Panc1 (cell line): Measurements from ENCODE around the gene TIGD6. TPM values are rescaled to one million over a fixed set of nuclear protein-coding genes. Genes with fewer than 3 reads are reported as not detected.

ENCODE experiments used
- ATAC-seq: fragments of 200-7000 bp; cut with Tn5 transposase; 2 replicates; pipeline ENCODE4 v1.9.1; 2020; ENCODE audit warnings: mild to moderate bottlenecking, moderate library complexity
- BruUV-seq: library from RNA; stranded (reverse); fragments of 400-500 nt; replicated peaks from 2 replicates; lab custom pipeline; 2021; lab: Mats Ljungman, UMichigan
- CTCF ChIA-PET: fragments of 300-600 bp; sonication (Branson Sonifier 250); formaldehyde crosslinking; loops from one replicate; lab custom pipeline; 2022; ENCODE audit warnings: antibody characterized with exemption; lab: Charles Lee
- POLR2A ChIA-PET: fragments of 300-600 bp; sonication (Branson Sonifier 250); formaldehyde crosslinking; loops from one replicate; lab custom pipeline; 2022; ENCODE audit warnings: antibody characterized with exemption; lab: Charles Lee
- DNase-seq: peaks from one replicate; pipeline ENCODE4 v3.0.0-alpha.2; 2010; ENCODE audit warnings: low read depth, low spot score
- H3K27ac ChIP-seq: 2 replicates; pipeline ENCODE4 v1.5.1; 2011; ENCODE audit warnings: mild to moderate bottlenecking, low read length, inconsistent platforms
- H3K27me3 ChIP-seq: fragments of 200-500 bp; sonication (Bioruptor generic); 2 replicates; pipeline ENCODE4 v1.6.0; 2014; ENCODE audit warnings: low read length, inconsistent platforms; ENCODE audit not compliant: control insufficient read depth, insufficient read depth
- H3K36me3 ChIP-seq: fragments of 200-500 bp; sonication (Bioruptor generic); 2 replicates; pipeline ENCODE4 v1.5.1; 2014; ENCODE audit warnings: inconsistent platforms, mild to moderate bottlenecking, low read length, moderate library complexity; ENCODE audit not compliant: control insufficient read depth, insufficient read depth
- H3K4me1 ChIP-seq: 2 replicates; pipeline ENCODE4 v1.5.1; 2011; ENCODE audit warnings: inconsistent platforms, mild to moderate bottlenecking, low read length, moderate library complexity; ENCODE audit not compliant: control insufficient read depth, insufficient read depth
- H3K4me3 ChIP-seq, 2 experiments: 2 replicates each; pipeline ENCODE4 v1.5.1; 2011 to 2012; ENCODE audit warnings: low read depth in 2 of 2, low read length in 2 of 2, mild to moderate bottlenecking in 2 of 2, inconsistent platforms in 1 of 2, moderate library complexity in 1 of 2
- H3K9me3 ChIP-seq: fragments of 200-500 bp; sonication (Bioruptor generic); 2 replicates; pipeline ENCODE4 v1.5.1; 2014; ENCODE audit warnings: low read depth, mild to moderate bottlenecking, inconsistent platforms, low read length, moderate library complexity; ENCODE audit not compliant: control insufficient read depth, insufficient read depth
- POLR2AphosphoS5 ChIP-seq: IDR thresholded peaks from 2 replicates; pipeline ENCODE4 v1.6.1; 2012; ENCODE audit warnings: mild to moderate bottlenecking, low read depth, low read length, moderate library complexity
- SIN3A ChIP-seq: IDR thresholded peaks from 2 replicates; pipeline ENCODE4 v1.6.1; 2012; ENCODE audit warnings: low read depth, mild to moderate bottlenecking, low read length, moderate library complexity, borderline replicate concordance; ENCODE audit not compliant: insufficient read depth
- TCF7L2 ChIP-seq: IDR thresholded peaks from 2 replicates; pipeline ENCODE4 v1.6.1; 2011; ENCODE audit warnings: mild to moderate bottlenecking, low read depth, low read length, inconsistent platforms
- in situ Hi-C: cut with HindIII; loops from 2 replicates; pipeline ENCODE4 v1.10.0; 2016; ENCODE audit warnings: low sequenced_read_pairs, low pct_unique_long_range_greater_than_20kb
- intact Hi-C: fragments of 100-400 bp; cut with micrococcal nuclease; formaldehyde crosslinking; loops from one replicate; pipeline ENCODE4 v1.10.0; 2022; ENCODE audit not compliant: unreplicated experiment
- total RNA-seq: library from RNA; stranded (reverse); gene quantifications from one replicate; pipeline ENCODE4 v1.2.1, GENCODE V29; 2021; ENCODE audit not compliant: unreplicated experiment
- TF ChIP-seq, protein P1 (sequence below): fragments of 450-650 bp; IDR thresholded peaks from 2 replicates; pipeline ENCODE4 v1.5.1; 2017; ENCODE audit warnings: mild to moderate bottlenecking
- TF ChIP-seq, protein P2 (sequence below), 2 experiments: IDR thresholded peaks; 2 replicates each; pipeline ENCODE4 v1.6.1; 2011 to 2012; ENCODE audit warnings: low read depth in 2 of 2, control low read depth in 1 of 2, low read length in 1 of 2, mild to moderate bottlenecking in 1 of 2, moderate library complexity in 1 of 2; ENCODE audit not compliant: insufficient read depth in 1 of 2

Gene TIGD6
- total RNA-seq, 1 experiment from 2014 or later: 7.1 TPM

DNA sequence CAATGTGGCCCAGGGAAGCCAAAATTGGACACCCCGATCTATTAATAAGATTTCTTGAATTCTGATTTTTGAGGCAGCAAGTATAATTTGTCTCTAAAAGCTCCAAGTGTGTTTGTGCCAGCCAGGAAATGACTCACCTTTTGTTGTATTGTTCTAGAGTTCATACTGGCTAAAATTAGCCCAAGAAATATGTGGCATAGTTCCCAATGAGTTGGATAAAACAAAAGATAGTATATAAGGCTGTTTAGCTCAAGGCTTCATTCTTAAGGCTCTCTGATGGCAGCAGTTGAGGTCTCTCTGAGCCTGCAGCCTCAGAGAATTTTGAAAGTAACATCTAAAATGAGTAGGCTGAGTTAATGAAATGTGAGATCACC lies 21.7 kb upstream of the TIGD6 start:
- in situ Hi-C loops (no loop called here), intact Hi-C loops (no loop called here)
- CTCF ChIA-PET: interaction anchor here (1.4 kb wide), 1 partner anchor 189 kb away, joined by 3 read pairs; no protein-coding TSS in a partner anchor
- DNase-seq (peak; percentile 78), ATAC-seq (peak; percentile 61; the same call in 1 of the 2 replicates)
- Histone ChIP-seq H3K4me1 (peaks cover 17% of the 10 kb centered on the region), H3K4me3 (peak overlapping the region in 1 of 2 experiments; percentile 19; a peak in 1 of 4 replicates), H3K36me3 (peaks cover 61% of the 10 kb centered on the region), H3K27ac (no peak overlapping the region), H3K9me3 (no peaks in the 10 kb centered on the region), H3K27me3 (no peaks in the 10 kb centered on the region)
- TF ChIP-seq TCF7L2: no peak
- TF ChIP-seq, protein P1, sequence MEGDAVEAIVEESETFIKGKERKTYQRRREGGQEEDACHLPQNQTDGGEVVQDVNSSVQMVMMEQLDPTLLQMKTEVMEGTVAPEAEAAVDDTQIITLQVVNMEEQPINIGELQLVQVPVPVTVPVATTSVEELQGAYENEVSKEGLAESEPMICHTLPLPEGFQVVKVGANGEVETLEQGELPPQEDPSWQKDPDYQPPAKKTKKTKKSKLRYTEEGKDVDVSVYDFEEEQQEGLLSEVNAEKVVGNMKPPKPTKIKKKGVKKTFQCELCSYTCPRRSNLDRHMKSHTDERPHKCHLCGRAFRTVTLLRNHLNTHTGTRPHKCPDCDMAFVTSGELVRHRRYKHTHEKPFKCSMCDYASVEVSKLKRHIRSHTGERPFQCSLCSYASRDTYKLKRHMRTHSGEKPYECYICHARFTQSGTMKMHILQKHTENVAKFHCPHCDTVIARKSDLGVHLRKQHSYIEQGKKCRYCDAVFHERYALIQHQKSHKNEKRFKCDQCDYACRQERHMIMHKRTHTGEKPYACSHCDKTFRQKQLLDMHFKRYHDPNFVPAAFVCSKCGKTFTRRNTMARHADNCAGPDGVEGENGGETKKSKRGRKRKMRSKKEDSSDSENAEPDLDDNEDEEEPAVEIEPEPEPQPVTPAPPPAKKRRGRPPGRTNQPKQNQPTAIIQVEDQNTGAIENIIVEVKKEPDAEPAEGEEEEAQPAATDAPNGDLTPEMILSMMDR: no peak
- TF ChIP-seq, protein P2, sequence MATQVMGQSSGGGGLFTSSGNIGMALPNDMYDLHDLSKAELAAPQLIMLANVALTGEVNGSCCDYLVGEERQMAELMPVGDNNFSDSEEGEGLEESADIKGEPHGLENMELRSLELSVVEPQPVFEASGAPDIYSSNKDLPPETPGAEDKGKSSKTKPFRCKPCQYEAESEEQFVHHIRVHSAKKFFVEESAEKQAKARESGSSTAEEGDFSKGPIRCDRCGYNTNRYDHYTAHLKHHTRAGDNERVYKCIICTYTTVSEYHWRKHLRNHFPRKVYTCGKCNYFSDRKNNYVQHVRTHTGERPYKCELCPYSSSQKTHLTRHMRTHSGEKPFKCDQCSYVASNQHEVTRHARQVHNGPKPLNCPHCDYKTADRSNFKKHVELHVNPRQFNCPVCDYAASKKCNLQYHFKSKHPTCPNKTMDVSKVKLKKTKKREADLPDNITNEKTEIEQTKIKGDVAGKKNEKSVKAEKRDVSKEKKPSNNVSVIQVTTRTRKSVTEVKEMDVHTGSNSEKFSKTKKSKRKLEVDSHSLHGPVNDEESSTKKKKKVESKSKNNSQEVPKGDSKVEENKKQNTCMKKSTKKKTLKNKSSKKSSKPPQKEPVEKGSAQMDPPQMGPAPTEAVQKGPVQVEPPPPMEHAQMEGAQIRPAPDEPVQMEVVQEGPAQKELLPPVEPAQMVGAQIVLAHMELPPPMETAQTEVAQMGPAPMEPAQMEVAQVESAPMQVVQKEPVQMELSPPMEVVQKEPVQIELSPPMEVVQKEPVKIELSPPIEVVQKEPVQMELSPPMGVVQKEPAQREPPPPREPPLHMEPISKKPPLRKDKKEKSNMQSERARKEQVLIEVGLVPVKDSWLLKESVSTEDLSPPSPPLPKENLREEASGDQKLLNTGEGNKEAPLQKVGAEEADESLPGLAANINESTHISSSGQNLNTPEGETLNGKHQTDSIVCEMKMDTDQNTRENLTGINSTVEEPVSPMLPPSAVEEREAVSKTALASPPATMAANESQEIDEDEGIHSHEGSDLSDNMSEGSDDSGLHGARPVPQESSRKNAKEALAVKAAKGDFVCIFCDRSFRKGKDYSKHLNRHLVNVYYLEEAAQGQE (IDR thresholded peaks at IDR 0.05; ENCODE audit: insufficient read depth in 1 of 2, low read depth in 2 of 2, low read length in 1 of 2): no peak
- no peak for TF ChIP-seq SIN3A
- TF ChIP-seq POLR2AphosphoS5: no peak
- no TSS peak for BruUV-seq
- POLR2A ChIA-PET: no interaction called here

DNA sequence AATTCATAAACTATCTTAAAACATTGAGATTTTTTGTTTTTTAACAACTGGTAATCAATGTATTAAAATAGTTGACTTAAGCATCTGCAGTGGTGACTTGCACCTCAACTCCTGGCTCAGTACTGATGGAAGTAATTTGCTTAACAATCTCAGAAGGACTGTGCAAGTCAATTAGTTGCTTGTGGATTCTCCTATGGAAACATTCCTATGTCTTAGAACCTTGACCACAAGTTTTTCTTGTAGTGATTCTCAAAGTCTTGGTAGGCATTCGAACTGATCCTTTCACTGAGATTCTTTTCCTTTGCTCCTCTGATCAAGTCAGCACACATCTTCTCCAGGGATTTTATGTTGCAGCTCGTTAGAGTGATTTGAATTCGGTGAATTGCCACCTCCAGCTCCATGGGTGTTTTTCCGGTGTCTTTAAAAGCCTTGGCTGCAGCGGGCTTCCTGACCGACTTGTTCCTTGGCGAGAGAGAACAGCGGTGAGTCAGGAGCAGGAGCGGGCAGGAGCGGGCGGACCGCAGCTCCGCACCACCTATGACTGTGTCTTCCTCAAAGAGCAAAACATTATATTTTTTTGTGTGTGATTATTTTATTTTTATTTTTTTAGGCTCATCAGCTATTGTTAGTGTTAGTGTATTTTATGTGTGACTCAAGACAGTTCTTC lies 21.2 kb upstream of the TIGD6 start:
- TF ChIP-seq SIN3A: no peak
- TF ChIP-seq, protein P2 (IDR thresholded peaks at IDR 0.05; ENCODE audit: insufficient read depth in 1 of 2, low read depth in 2 of 2, low read length in 1 of 2): no peak
- no peak for TF ChIP-seq TCF7L2
- no peak for TF ChIP-seq POLR2AphosphoS5
- TF ChIP-seq, protein P1: no peak
- Histone ChIP-seq H3K4me3 (peak overlapping the region in 1 of 2 experiments; percentile 19; a peak in 1 of 4 replicates), H3K36me3 (peaks cover 61% of the 10 kb centered on the region), H3K9me3 (no peaks in the 10 kb centered on the region), H3K27me3 (no peaks in the 10 kb centered on the region), H3K27ac (peak overlapping the region; percentile 25; the same call in 1 of the 2 replicates), H3K4me1 (peaks cover 17% of the 10 kb centered on the region)
- intact Hi-C loops (no loop called here), in situ Hi-C loops (no loop called here)
- DNase-seq (no peak), ATAC-seq (peak; percentile 81)
- ChIA-PET CTCF (interaction anchor here (1.4 kb wide), 1 partner anchor 188 kb away, joined by 3 read pairs; no protein-coding TSS in a partner anchor), POLR2A (interaction anchor here (1.0 kb wide), 1 partner anchor 16 kb away, joined by 12 read pairs; no protein-coding TSS in a partner anchor)
- BruUV-seq: no TSS peak
